HG03558 (cell line): ENCODE data around the gene ERFL.

Source experiments
- ATAC-seq: cut with Tn5 transposase; IDR thresholded peaks from one replicate; pipeline ENCODE4 v1.9.1; 2021; ENCODE audit warnings: moderate number of reproducible peaks; ENCODE audit not compliant: unreplicated experiment; ENCODE audit errors: extremely low read depth

The ERFL gene

DNA sequence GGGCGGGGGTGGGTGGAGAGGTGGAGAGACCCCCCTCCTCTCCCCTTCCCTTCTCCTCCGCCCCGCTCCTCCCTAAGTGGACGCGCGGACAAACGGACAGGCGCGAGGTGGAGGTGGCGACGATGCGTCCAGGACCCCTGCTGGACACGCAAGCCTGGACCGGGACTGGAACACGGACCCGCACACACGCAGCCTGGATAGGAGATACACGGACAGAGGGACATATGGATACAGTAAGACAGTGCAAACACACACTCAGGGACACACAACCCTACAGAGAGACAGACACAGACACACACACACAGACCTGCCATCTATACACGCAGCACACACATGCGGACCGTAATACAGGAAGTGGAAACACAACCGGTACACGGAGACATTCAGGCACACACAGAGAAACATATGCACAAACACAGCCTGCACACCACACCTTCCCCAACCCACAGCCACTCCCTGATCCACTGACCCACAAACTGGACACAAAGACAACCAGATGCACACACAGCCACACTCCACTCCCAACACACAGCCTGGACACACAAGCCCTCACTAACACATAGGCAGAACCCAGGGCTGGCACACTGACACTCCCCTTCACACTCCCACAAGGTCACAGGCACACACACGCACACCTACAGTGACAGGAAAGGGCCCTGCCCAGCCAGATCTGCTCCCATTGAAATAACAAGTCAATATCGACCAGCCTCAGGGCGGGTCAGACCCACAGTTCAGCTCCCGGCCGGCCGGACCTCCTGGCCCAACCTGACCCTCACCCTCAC is 696 bp upstream of the ERFL start:
- ATAC-seq: no peak

DNA sequence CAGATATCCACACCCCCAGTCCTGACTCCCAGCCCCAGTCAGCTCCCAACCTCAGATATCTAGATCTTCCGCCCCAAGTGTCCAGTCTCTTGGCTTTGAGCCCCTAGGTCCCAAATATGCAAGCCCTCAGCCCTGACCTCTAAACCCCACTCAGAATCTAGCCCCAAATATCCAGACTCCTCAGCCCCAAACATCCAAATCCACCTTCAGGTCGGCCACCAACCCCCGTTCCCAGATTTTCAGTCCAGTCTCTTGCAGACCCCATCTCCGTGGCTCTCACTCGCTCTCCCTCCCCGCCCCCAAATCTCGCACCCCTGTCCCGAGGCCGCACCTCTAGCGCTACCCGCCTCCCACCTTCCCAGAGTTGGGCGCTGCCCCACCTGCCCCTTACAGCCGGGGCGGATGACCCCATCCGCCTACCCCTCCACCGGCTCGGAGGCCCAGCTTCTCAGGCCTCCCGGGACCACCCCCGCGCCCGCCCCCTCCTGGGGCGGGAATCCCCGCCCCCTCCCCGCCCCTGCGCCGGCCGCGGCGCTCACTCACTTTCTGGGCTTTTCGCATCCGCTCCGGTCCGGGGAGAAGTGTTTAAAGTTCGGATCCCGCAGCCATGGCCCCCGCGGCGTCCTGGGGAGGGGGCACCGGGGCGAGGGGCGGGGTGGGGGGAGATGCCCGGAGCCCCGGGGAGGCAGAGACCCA is 604 bp downstream of the ERFL start:
- no peak for ATAC-seq

DNA sequence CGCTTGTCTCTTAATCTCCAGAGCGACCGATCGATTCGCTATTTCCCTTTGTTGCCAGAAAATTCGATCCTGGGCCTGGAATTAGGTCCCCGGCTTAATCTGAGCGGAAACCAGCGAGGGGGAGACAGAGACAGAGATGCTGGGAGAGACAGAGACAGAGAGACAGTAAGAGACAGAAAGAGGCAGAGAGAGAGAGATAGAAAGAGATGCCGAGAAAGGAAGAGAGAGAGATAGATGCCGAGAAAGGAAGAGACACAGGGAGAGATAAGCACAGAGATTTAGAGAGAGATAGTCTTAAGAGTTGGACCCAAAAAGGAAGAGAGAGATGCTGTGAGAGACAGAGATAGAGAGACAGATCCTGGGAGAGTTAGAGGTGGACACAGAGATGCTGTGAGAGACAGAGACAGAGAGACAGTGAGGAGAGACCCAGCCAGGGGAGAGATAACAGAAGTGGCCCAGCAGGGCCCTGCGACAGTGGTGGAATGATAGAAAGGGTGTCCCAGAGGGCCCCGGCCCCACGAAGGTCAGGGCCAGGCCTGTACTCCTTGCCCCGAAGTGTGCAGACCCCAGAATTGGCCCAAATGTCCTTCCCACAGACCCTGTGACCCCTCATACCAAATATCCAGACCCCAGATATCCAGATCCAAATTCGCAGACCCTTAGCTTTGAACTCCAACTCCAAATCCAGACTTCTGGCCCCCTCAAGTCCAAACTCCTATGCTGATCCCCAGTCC is 1.3 kb downstream of the ERFL start:
- ATAC-seq: no peak

DNA sequence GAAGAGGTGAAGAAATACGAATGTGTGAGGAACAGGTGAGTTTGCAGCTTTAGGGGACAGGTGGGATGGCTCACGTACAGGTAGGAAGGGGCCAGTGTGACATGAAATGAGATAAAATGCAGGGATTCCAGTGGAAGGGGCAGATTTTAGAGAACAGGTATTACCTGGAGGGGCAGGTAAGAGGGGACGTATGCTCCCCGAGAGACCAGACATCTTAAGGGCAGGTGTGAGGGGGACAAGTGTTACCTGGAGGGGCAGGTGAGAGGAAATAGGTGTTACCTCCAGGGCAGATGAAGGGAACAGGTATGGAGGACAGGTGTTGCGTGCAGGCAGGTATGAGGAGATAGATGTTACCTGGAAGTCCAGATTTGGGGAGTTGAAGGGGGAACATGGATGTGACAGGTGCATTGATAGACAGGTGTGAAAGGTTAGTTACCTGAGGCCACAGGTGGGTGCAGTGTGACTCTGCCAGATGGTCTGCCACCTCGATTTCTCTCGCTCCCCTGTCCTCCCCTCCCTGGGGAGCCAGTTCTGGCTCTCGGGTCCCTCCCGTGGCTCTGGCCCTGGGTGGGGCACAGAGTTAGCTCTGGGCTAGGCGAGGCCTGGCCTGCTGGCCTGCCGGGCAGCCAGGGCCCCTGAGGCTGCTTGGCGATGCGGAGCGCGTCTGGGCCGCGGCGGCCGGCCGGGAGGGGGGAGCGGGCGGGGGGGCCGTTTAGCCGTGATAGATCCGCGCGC is 2.1 kb downstream of the ERFL start:
- ATAC-seq: no peak

DNA sequence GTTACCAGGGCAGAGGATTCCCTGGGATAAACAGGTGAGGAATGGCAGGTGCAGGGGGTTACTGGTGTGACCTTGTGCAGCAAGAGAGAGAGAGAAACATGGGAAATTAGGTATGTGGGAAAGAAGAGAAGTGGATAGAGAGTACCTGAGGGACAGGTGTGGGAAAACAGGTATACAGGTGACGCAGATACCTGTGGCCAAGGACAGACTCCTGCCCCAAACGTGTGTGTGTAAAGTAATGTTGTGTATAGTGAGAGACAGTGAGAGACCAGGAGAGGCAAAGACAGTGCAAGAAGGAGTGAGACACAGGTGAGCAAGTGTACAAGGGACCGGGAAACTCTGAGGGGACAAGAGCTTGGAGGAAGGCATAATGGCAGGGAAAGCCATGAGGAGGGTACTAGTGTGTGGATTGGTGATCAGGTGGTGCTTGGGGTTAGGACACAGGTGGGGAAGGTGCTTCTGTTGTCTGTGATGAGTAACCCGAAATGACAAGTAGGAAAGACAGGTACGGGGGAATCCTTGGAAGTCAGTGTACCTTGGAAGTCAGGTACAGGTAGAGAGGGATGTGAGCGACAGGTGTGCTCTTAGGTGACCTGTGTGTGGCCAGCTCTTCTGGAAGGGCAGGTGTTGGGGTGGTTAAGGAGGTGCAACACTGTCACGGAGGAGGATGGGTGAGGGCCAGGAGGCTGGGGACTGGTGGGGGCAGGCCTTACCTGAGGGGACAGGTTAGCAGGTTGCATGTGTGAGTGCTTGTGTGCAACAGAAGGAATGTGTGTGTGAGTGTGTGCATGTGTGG is 2.8 kb downstream of the ERFL start:
- no peak for ATAC-seq

DNA sequence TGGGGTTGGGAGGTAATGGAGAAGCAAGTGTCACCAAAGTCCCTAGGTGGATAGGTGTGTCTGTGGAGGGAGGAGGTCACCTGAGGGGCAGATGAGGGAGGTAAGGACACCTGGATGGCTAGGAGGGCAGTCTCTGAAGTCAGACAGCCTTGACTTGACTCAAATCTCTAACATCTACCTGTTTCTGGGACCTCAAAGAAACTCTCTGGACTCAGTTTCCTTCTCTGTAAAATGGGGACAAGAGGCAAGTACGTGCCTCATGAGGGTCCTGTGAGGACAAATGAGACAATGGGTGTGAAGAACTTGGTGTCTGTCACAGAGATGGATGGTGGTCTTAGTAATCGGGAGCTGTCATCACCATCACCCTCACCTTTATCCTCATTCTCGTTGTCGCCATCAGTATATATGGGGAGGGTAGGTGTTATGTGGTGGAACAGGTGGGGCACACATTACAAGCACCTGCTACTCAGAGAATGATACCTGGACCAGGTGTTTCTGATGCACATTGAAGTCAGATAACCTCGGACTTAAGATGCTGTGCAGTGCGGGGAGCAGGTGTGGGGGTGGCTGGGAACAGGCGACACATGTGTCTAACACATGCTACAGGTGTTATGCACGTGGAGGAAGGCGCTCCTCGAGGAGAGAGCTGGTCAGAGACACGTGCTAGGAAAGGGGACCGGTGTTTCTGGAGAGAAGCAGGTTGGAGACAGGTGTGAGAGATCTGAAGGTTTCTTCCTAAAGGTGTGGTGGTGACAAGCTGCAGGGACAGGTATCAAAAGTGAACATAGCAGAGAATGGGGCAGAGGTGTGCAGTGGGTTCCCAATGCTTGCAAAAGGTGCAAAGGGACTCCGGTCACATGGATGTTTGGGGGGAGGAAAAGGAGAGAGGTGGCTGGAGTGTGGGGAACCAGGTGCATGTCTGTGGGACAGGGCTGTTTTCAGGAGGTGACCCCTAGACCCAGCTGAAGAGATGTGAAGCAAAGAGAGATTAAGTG is 3.8 kb downstream of the ERFL start:
- no peak for ATAC-seq

DNA sequence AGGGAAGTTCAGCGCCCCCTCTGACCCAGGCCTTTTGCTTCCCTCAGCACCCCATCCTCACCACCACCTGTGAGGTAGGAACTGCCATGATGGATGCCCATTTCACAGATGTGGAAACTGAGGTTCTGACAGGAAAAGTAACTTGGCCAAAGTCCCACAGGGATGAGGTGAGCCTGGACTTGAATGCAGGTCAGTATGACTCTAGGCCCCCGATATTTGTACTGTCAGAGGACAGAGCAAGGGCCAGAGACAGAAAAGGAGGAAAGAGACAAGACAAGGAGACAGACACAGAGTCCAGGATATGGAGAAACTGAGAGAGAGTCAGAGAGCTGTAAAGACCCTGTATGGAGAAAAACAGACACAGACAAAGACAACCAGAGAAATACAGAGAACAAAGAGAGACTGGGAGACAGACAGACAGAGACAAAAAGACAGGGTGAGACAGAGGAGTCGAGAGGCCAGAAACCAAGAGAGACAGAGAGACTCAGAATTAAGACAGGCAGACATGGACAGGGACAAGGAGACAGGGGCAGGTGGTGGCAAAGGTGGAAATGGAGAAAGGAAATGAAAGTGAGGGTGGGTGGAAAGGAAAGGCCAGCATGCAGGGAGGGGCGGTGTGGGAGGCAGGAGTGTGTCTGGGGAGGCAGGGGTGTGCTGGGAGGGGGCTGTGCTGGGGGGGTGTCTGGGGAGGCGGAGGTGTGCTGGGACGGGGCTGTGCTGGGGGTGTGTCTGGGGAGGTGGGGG is 5.0 kb downstream of the ERFL start:
- ATAC-seq: no peak

DNA sequence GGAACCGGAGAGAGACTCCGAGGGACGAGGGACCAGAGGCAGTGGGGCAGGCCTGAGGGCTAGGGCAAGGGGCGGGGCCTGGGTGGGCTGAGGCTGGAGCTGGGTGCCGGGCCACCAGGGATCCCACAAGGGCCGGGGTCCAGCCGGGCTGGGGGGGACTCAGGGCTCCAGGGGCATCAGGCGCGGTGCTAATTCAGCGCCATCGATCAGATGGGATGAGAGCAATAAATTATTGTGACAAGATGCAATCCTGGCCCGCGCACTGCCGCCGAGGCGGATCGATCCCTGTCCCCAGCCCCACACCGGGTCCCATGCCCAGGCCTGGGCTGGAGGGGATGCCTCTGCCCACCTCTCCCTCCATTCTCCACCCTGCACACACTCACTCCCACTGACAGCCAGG is 5.7 kb downstream of the ERFL start:
- no peak for ATAC-seq

DNA sequence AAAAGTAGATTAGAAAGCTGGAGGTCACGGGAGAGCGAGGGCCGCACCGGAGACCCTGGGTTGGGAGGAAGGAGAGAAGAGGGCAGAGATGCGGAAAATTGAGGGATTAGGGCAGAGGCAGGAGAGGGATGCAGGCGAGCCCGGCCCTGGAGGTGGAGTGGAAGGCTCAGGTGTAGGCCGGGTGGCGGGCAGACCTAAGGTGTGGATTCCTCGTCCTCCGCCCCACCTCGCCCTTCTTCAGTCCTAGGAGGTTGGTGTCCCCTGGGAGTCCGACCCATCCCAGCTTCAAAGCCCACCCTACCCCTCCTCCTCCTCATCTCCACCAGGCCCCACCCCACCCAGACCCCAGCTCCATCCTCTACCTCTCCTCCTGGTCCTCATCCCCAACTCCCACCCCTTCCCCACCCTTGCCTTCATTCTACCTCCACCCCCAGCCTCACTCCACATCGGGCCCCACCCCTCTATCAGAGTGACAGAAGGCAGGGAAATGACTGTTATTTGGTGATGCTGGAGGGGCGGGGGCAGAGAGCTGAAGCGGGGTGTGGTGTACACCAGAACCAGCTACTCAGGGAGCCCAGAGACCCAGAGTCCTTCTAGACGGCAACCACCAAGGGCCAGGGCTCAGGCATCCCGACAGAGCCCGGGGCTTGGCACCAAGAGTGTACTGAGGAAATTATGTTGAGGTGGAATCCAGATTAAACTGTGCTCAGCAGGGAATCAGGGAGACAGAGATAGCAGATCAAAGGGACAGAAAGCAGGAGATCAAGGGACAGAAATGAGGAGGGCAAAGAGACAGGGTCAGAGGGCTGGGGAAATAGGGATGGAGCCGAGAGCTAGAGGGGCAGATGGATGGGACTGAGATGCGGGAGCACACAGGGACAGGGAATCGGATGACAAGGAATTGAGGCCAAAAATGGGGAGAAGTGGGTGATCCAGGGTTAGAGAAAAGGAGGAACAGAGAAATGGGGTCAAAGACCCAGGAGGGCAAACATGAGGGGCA is 6.4 kb downstream of the ERFL start:
- ATAC-seq: no peak

DNA sequence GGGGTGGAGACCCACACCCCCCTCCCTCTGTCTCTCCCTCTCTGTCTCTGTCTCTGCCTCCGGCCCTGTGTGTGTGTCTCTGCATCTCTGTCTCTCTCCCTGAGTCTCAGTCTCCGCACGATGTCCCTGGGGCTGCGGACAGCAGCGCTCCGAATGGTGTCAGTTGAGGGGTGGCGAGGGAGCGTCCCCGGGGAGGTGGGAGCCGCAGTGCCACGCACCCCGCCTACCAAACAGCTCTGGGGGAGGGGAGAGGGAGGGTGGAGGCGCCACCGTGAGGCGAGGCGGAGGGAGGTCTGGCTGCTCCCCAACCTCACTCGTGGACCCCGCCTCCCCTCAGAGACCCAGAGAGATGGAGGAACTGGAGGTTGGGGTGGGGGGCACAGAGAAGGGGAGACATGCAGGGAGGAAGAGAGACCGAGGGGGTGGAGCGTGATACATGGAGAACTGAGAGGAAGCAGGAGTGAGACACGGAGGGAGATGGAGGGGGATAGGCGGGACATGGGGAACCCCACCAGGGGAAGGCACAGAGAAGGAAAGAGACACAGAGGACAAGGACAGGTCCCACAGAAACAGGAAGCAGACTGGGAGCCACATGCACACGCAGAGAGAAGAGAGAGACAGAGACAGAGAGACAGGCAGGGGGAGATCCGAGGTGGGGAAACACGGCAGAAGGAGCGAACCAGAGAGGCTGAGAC is 7.2 kb downstream of the ERFL start:
- ATAC-seq: no peak

DNA sequence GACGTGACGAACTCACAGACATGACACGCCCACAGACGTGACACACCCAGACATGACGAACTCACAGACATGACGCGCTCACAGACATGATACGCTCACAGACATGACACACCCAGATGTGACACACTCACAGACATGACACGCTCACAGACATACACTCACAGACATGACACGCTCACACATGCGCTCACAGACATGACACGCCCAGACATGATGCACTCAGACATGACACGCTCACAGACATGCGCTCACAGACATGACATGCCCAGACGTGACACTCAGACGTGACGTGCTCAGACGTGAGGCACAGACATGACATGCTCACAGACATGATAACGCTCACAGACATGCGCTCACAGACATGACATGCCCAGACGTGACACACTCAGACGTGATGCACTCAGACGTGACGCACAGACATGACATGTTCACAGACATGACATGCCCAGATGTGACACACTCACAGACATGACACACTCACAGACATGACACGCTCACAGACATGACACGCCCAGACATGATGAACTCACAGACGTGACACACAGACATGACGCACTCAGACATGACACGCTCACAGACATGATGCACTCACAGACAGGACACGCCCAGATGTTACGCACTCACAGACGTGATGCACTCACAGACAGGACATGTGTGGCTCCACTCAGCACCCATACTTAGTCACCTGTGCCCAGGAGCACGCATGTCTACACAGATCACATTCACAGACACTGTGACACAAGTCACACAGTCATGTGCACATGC is 8.1 kb downstream of the ERFL start:
- ATAC-seq: no peak

DNA sequence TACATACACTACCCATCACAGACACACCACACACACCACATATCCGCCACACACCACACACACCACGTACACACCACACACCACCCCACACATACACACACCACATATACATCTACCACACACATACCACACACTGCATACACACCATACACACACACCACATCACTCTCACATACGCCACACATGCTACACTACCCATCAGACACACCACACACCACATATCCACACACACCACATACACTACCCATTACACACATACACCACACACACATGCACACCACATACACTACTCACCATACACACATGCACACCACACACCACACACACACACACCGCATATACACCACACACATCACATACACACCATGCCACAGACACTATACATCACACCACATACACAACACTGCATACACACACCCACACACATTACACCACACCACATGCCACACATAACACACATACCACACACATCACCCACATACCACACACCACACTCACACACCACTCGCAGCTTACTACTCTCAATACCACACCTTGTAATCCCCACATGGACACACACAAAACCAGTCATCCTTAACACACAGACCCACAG is 9.5 kb downstream of the ERFL start:
- no peak for ATAC-seq

DNA sequence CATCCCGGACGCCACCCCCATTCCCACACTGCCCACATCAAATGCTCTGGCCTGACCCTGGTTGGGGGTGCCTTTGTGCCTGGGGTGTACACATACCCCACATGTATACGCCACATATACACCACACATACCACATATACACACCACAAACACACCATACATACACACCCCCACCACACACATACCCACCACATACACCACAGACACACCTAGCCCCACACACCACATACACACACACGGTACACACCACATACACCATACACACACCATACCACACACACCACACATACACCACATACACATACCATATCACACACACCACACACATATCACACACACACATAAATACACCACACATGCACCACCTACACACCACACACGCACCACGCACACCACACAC is 10.2 kb downstream of the ERFL start:
- ATAC-seq: no peak

DNA sequence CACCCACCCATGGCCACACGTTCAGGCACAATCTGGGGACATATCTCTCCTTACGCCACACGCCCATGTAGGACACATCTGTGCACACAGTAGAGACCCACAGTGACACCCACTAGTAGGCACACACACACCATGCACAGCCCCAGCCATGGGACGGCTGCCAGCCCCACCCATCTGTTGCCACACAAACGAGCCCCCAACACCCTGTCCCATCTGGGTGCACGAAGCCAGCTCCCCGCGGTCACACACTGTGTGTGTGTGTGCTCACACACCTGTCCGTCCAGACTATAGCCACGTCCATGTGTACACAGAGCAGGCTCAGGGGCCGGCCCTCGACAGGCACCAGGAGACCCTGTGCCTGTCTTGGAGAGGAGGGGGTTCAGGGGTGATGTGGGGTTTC is 10.6 kb downstream of the ERFL start:
- ATAC-seq: no peak

DNA sequence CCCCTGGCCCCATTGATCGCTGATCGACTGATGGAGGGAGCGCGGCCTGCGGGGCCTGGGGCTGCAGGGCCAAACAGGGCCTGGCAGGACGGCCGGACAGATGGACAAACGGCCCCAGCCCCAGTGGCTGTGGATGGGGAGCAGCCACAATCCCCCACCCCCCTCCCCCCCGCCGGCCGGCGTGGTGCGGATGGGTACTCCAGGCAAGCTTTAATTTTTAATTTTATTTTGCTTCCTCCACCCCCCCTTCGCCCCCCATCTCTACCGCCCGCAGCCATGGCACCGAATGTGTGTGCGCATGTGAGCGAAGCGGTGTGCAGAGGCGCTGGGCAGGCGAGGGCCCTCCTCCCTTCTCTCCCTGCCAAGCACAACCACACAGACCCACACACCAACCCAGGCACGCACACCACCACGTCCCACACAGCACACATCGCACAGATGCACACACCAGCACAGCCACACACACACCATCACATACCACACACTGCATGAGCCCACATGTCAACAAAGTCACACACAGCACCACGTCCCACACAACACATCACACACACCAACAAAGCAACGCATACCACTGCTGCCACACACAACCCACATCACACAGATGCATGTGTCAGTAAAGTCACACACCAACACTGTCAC is 12.4 kb downstream of the ERFL start:
- ATAC-seq: no peak
